Measurements from ENCODE around the gene STEAP1. TPM values are rescaled to one million over a fixed set of nuclear protein-coding genes. Genes with fewer than 3 reads are reported as not detected.

The STEAP1 gene
- polyA plus RNA-seq, 1 experiment = 10.1 TPM

GRCh38 chr7:90212149-90212495 is 57.9 kb downstream of the STEAP1 start:
- CTCF ChIA-PET = interaction anchor here (0.8 to 2.5 kb wide), 28 partner anchors 12 to 1610 kb away, joined by 3 to 21 read pairs (median 5); partner anchors contain the start of genes CFAP69, CLDN12, GTPBP10 and STEAP1
- Histone ChIP-seq H3K9me3 (ENCODE audit: control insufficient read depth, insufficient read depth, low read length) (no peaks in the 10 kb centered on the region), H3K27ac (ENCODE audit: low read depth, low read length) (no peak overlapping the region), H3K4me3 (ENCODE audit: low read depth, low read length) (peak overlapping the region; percentile 67), H3K27me3 (ENCODE audit: control insufficient read depth, insufficient read depth, low read length) (no peaks in the 10 kb centered on the region)
- POLR2A ChIA-PET = interaction anchor here (0.6 to 1.4 kb wide), 5 partner anchors 11 to 462 kb away, joined by 3 to 9 read pairs (median 7); partner anchors contain the start of gene STEAP1
- no peak for TF ChIP-seq CTCF (IDR thresholded peaks at IDR 0.05; ENCODE audit: low read depth, low read length)
- DNase-seq (ENCODE audit: low read depth, low spot score) = no peak

DNA sequence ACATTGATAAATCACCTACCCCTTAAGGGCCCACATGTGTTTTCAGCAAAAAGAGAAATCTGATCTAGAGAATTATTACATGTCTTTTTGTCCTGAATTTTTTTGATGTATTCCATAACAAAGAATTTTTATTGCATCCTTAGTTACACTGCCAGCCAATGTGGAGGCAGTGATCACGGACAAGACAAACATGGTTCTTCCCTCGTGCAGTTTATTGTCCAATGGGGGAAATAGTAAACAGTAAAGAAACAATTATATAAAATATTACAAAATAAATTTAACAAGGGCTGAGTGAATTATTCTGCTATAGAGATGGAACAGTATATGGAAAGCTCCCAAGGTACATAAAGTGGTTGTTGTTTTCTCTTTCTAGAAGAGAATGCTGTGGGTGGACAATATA is 59.3 kb downstream of the STEAP1 start:
- H3K9me3 ChIP-seq (ENCODE audit: control insufficient read depth, insufficient read depth, low read length) = no peaks in the 10 kb centered on the region
- no peaks in the 10 kb centered on the region for H3K27me3 ChIP-seq (ENCODE audit: control insufficient read depth, insufficient read depth, low read length)
- ChIA-PET POLR2A (no interaction called here), CTCF (interaction anchor here (1.7 kb wide), 1 partner anchor 47 kb away, joined by 5 read pairs; no protein-coding TSS in a partner anchor)
- TF ChIP-seq CTCF (IDR thresholded peaks at IDR 0.05; ENCODE audit: low read depth, low read length) = no peak
- no peak overlapping the region for H3K27ac ChIP-seq (ENCODE audit: low read depth, low read length)
- no peak overlapping the region for H3K4me3 ChIP-seq (ENCODE audit: low read depth, low read length)
- no peak for DNase-seq (ENCODE audit: low read depth, low spot score)

Other genes with a start within 250 kb of the STEAP1 start
- 5.4 and 6.4 TPM in 2 replicates for gene STEAP2, start 57.3 kb downstream of the STEAP1 start, polyA plus RNA-seq (2011; rRNA removed)
- 2.0 and 2.4 TPM in 2 replicates for gene CFAP69, start 90.7 kb downstream of the STEAP1 start, polyA plus RNA-seq (2011; rRNA removed)
- not detected in 2 replicates for gene FAM237B, start 166.8 kb downstream of the STEAP1 start, polyA plus RNA-seq (2011; rRNA removed)
- gene GTPBP10, start 192.2 kb downstream of the STEAP1 start, polyA plus RNA-seq (2011; rRNA removed) = 15.8 and 30.0 TPM in 2 replicates
- gene CLDN12, start 249.0 kb downstream of the STEAP1 start, polyA plus RNA-seq (2011; rRNA removed) = 41.4 and 41.6 TPM in 2 replicates

Data from AG04450 (cell line).